ENCODE results near the gene ABHD5.

ABHD5 gene

DNA sequence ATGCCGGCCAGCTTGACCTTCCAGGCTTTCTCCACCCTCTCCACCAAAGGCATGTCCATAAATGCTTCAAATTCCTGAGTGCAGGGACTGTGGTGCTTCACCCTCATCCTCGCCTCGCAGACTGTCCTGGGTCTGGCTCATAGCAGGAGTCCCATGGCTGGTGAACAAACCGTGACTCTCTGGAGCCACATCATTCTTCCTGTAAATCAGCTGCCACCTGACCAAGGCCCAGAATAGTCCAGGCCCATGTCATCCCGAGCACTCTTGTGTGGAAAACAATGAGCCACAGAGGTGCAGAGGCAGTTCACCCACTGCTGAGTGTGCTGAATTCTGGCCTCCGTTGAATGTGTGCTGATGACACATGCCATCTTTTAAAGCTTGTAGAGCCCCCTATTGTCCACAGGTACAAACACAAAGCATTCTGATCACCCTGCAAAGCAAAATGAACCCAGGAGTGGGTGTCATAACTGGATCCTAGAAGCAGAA is 68.6 kb downstream of the ABHD5 start:
- no peaks in the 10 kb centered on the region for H3F3A ChIP-seq (ENCODE audit: insufficient read depth, low read length)
- H4K20me1 ChIP-seq (ENCODE audit: insufficient read depth, low read length), result no peaks in the 10 kb centered on the region
- H2AFZ ChIP-seq (ENCODE audit: low read length), result no peak overlapping the region
- no peak overlapping the region for H3K27ac ChIP-seq (ENCODE audit: low read depth, low read length, poor library complexity, severe bottlenecking)
- H3K9me3 ChIP-seq (ENCODE audit: low read length), result no peaks in the 10 kb centered on the region
- H3K4me3 ChIP-seq (ENCODE audit: low read depth, low read length, poor library complexity, severe bottlenecking), result no peak overlapping the region
- no peaks in the 10 kb centered on the region for H3K27me3 ChIP-seq (ENCODE audit: insufficient read depth, low read length)
- H3K4me1 ChIP-seq (ENCODE audit: insufficient read depth, low read length, severe bottlenecking), result no peaks in the 10 kb centered on the region
- no peaks in the 10 kb centered on the region for H3K9me2 ChIP-seq (ENCODE audit: low read depth, low read length)
- no peaks in the 10 kb centered on the region for H3K36me3 ChIP-seq (ENCODE audit: insufficient read depth, low read length)
- no peaks in the 10 kb centered on the region for H3K79me2 ChIP-seq (ENCODE audit: insufficient read depth, low read length)
- TF ChIP-seq EZH2 (IDR thresholded peaks at IDR 0.05; ENCODE audit: borderline replicate concordance, low read length), result no peak
- TF ChIP-seq, protein P1, sequence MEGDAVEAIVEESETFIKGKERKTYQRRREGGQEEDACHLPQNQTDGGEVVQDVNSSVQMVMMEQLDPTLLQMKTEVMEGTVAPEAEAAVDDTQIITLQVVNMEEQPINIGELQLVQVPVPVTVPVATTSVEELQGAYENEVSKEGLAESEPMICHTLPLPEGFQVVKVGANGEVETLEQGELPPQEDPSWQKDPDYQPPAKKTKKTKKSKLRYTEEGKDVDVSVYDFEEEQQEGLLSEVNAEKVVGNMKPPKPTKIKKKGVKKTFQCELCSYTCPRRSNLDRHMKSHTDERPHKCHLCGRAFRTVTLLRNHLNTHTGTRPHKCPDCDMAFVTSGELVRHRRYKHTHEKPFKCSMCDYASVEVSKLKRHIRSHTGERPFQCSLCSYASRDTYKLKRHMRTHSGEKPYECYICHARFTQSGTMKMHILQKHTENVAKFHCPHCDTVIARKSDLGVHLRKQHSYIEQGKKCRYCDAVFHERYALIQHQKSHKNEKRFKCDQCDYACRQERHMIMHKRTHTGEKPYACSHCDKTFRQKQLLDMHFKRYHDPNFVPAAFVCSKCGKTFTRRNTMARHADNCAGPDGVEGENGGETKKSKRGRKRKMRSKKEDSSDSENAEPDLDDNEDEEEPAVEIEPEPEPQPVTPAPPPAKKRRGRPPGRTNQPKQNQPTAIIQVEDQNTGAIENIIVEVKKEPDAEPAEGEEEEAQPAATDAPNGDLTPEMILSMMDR (IDR thresholded peaks at IDR 0.05; ENCODE audit: low read length), result peak; percentile 29; the same call in 1 of the 2 replicates
- no peak overlapping the region for H3K9ac ChIP-seq (ENCODE audit: low read length)
- H3K4me2 ChIP-seq (ENCODE audit: low read length), result no peak overlapping the region

DNA sequence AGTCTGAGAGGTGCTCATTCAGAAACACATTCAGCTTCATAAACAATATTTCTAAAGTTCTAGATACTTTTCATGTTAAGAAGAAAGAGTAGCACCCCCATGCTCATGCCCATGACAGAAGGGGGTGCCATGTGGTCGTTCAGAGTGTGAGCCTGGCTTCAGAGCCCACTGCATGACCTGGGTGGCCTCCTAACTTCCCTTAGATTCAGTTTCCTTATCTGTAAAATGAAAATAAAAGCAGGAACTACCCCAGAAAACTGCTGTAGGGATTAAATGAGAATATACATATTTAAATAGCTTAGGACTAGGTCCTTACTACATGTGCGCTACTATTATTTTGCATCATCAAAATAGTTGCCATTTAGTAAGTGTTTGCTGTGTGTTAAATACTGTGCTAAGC is 69.2 kb downstream of the ABHD5 start:
- Histone ChIP-seq H3K27ac (ENCODE audit: low read depth, low read length, poor library complexity, severe bottlenecking) (no peak overlapping the region), H3K79me2 (ENCODE audit: insufficient read depth, low read length) (no peaks in the 10 kb centered on the region), H3K4me3 (ENCODE audit: low read depth, low read length, poor library complexity, severe bottlenecking) (no peak overlapping the region), H3K9me3 (ENCODE audit: low read length) (no peaks in the 10 kb centered on the region), H2AFZ (ENCODE audit: low read length) (no peak overlapping the region), H3K36me3 (ENCODE audit: insufficient read depth, low read length) (no peaks in the 10 kb centered on the region), H3K27me3 (ENCODE audit: insufficient read depth, low read length) (no peaks in the 10 kb centered on the region), H3K9ac (ENCODE audit: low read length) (no peak overlapping the region), H3K4me1 (ENCODE audit: insufficient read depth, low read length, severe bottlenecking) (no peaks in the 10 kb centered on the region), H3K9me2 (ENCODE audit: low read depth, low read length) (no peaks in the 10 kb centered on the region), H3K4me2 (ENCODE audit: low read length) (no peak overlapping the region), H3F3A (ENCODE audit: insufficient read depth, low read length) (no peaks in the 10 kb centered on the region), H4K20me1 (ENCODE audit: insufficient read depth, low read length) (no peaks in the 10 kb centered on the region)
- no peak for TF ChIP-seq EZH2 (IDR thresholded peaks at IDR 0.05; ENCODE audit: borderline replicate concordance, low read length)
- TF ChIP-seq, protein P1 (IDR thresholded peaks at IDR 0.05; ENCODE audit: low read length), result no peak

DNA sequence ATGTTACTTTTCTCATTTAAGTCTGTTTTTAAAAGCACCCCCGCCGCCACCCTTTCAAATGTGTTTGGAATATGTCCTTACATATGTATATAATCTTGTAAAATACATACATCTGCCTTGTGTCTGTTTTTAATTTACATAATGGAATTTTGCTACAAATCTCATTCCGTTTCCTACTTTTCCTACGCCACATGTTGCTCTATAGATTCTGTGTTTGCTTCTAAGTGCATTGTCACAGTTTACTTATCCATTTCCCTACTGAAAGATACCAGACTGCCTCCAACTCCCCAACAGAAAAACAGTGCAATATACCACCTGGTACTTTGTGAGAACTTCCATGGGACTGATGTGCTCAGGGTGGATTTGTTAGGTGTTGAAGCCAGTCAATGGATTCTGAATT is 70.2 kb downstream of the ABHD5 start:
- Histone ChIP-seq H3K9me2 (ENCODE audit: low read depth, low read length) (no peaks in the 10 kb centered on the region), H3K27ac (ENCODE audit: low read depth, low read length, poor library complexity, severe bottlenecking) (no peak overlapping the region), H3K4me3 (ENCODE audit: low read depth, low read length, poor library complexity, severe bottlenecking) (no peak overlapping the region), H3F3A (ENCODE audit: insufficient read depth, low read length) (no peaks in the 10 kb centered on the region), H3K36me3 (ENCODE audit: insufficient read depth, low read length) (no peaks in the 10 kb centered on the region), H4K20me1 (ENCODE audit: insufficient read depth, low read length) (no peaks in the 10 kb centered on the region), H3K9ac (ENCODE audit: low read length) (no peak overlapping the region), H3K79me2 (ENCODE audit: insufficient read depth, low read length) (no peaks in the 10 kb centered on the region), H3K9me3 (ENCODE audit: low read length) (no peaks in the 10 kb centered on the region), H3K27me3 (ENCODE audit: insufficient read depth, low read length) (no peaks in the 10 kb centered on the region), H2AFZ (ENCODE audit: low read length) (no peak overlapping the region), H3K4me2 (ENCODE audit: low read length) (no peak overlapping the region), H3K4me1 (ENCODE audit: insufficient read depth, low read length, severe bottlenecking) (no peaks in the 10 kb centered on the region)
- TF ChIP-seq, protein P1 (IDR thresholded peaks at IDR 0.05; ENCODE audit: low read length), result no peak

Data from OCI-LY1 (cell line).